Activated T-helper 2 cell treated with anti-CD3 and anti-CD28 coated beads, Interferon-gamma antibody, Interleukin-2, Interleukin-4, amounts not matched to agents 10 μg/mL and 5 μg/mL and 100 μg/mL, durations not matched to agents 14 hours and 24 hours and 36 hours (primary cell): ENCODE results near the gene ANXA2. TPM values are rescaled to one million over a fixed set of nuclear protein-coding genes. Genes with fewer than 3 reads are reported as not detected.
"Not testable (repeated sequence)": the region's sequence is repeated elsewhere in the genome, so short reads cannot be mapped to it uniquely, and the experiment has no call there.

Experiments
- DNase-seq: peaks from one replicate; pipeline ENCODE4 v3.0.0; 2021; ENCODE audit warnings: low spot score
- H3K27ac Mint-ChIP-seq: one replicate; pipeline ENCODE4 v1.8.0; 2021; ENCODE audit warnings: mixed read lengths
- H3K27me3 Mint-ChIP-seq: one replicate; pipeline ENCODE4 v1.8.0; 2021; ENCODE audit warnings: low read depth, mixed read lengths
- H3K36me3 Mint-ChIP-seq: one replicate; pipeline ENCODE4 v1.8.0; 2021; ENCODE audit warnings: low read depth, mixed read lengths
- H3K4me1 Mint-ChIP-seq: one replicate; pipeline ENCODE4 v1.8.0; 2021; ENCODE audit warnings: low read depth, mixed read lengths
- H3K4me3 Mint-ChIP-seq: one replicate; pipeline ENCODE4 v1.8.0; 2021; ENCODE audit warnings: low read depth, mild to moderate bottlenecking, moderate library complexity, mixed read lengths
- H3K9me3 Mint-ChIP-seq: one replicate; pipeline ENCODE4 v1.8.0; 2021; ENCODE audit warnings: mixed read lengths
- intact Hi-C: fragments of 100-400 bp; cut with micrococcal nuclease; formaldehyde crosslinking; loops from one replicate; pipeline ENCODE4 v1.15.1; 2023
- total RNA-seq: library from RNA; stranded (reverse); gene quantifications from 2 replicates; pipeline ENCODE4 v1.2.3, GENCODE V29; 2022

The ANXA2 gene
- total RNA-seq, 1 donor from 2014 or later, result 267 TPM

DNA sequence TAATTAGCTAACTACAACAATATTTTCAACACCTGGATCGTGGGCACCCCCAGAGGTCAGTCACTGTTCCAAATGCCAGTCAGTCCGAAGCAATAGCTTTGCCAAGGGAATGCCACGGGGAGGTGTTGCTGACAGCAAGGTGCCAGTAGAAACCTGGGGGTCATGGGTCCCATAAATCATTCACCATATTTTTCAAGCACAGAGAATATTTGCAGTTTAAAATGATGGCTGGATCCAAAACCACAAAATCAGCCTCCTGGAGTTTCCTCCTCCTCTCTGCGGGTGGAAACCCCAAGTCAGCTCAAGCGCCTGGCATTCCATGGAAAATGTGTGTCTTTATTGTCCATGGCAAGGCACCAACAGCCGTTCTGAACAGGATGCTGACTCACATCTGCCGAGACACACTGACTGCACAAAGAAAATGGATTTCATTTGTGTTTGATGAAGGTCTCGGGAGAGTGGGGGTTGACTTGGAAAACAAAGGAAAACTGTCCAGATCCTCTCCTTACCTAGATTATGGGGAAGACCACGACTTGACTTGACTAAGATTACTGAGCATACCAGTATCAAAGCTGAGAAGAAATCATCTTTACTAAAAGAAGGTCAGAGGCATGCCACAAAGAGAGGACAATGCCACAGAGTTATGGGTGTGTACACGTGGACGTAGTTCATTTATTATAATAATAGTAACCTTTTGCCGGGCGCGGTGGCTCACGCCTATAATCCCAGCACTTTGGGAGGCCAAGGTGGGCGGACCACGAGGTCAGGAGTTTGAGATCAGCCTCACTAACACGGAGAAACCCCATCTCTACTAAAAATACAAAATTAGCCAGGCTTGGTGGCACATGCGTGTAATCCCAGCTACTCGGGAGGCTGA, 26.4 kb downstream of the ANXA2 start:
- no peak overlapping the region for H3K4me3 Mint-ChIP-seq
- H3K9me3 Mint-ChIP-seq, result no peaks in the 10 kb centered on the region
- no peaks in the 10 kb centered on the region for H3K27me3 Mint-ChIP-seq
- peaks cover 65% of the 10 kb centered on the region for H3K36me3 Mint-ChIP-seq
- intact Hi-C loops, result loop anchor here (2.0 kb wide), 1 partner anchor 17 kb away; no protein-coding TSS in a partner anchor
- H3K4me1 Mint-ChIP-seq, result peaks cover 29% of the 10 kb centered on the region
- peak overlapping the region; percentile 93 for H3K27ac Mint-ChIP-seq
- DNase-seq, result no peak

DNA sequence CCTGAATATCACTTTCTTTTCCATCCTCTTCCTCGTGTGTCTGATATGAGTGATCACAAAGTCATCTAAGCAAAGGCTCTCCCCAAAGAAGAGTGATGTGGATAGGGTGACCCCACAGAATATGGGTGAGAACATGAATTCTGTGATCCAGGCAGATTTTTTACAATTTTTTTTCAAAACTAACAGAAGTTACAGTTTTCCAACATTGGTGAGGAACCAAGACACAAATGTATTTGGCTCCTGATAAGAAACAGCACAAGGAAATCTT, 27.0 kb downstream of the ANXA2 start:
- Mint-ChIP-seq H3K9me3 (no peaks in the 10 kb centered on the region), H3K27ac (peak overlapping the region; percentile 52), H3K27me3 (no peaks in the 10 kb centered on the region), H3K4me3 (no peak overlapping the region), H3K36me3 (peaks cover 63% of the 10 kb centered on the region), H3K4me1 (peaks cover 29% of the 10 kb centered on the region)
- intact Hi-C loops, result loop anchor here (2.0 kb wide), 1 partner anchor 18 kb away; no protein-coding TSS in a partner anchor
- DNase-seq, result no peak

DNA sequence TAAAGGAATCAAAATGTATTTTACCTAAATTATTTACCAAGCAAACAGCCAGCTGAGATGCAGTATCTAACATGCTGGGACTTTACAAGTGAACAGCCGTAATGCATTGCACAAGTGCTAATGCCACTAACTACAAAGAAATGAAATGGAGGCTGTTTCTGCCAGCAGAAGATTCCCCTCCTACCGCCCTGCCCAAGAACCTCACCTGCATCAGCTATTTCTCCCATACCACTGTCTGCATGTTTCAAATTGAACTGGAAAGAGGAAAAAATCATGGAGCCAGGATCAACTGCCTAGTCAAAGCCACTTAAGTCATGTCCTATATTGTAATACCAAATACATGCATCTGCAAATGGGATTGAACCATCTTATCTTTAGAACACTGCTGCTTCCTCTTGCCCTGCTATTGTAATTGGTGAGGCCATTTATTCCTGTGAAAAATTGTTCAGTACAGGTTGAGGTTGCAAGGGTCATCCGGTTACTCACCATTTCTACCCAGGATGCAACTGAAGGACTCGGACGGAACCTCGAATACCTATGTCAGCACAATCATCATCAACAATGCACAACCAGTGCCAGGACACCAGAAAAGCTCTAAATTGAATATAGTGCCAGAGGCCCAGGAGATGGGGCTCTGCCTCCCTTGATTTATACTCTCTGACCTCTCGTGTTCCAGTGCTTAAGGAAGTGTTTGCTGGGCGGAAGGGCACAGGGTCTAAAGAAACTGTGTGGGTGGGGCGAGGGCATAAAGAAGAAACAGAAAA, 27.5 kb downstream of the ANXA2 start:
- Mint-ChIP-seq H3K4me1 (peaks cover 28% of the 10 kb centered on the region), H3K9me3 (no peaks in the 10 kb centered on the region), H3K36me3 (peaks cover 61% of the 10 kb centered on the region), H3K27ac (peak overlapping the region; percentile 52), H3K4me3 (no peak overlapping the region), H3K27me3 (no peaks in the 10 kb centered on the region)
- no peak for DNase-seq
- intact Hi-C loops, result loop anchor here (2.0 kb wide), 1 partner anchor 19 kb away; no protein-coding TSS in a partner anchor

DNA sequence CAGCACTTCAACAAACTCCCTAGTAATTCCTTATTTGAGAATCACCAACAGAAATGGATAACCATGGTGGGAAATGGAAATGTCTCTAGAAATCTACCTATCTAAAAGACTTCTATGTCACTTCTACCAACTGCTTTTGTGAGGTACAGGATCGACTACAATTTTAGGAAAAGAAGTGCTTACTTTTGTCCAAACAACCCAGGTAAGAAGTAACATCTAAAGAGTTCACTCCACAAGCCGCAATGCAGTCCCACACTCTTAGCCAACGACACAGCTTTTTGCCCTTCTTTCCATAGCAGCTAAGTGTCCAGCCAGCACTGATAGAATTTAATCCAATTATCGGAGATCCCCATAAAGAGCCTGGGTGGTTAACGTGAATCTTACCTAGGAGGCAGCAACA, 28.1 kb downstream of the ANXA2 start:
- no peak overlapping the region for H3K4me3 Mint-ChIP-seq
- H3K27me3 Mint-ChIP-seq, result no peaks in the 10 kb centered on the region
- intact Hi-C loops, result loop anchor here (2.0 kb wide), 1 partner anchor 19 kb away; no protein-coding TSS in a partner anchor
- no peak overlapping the region for H3K27ac Mint-ChIP-seq
- peaks cover 28% of the 10 kb centered on the region for H3K4me1 Mint-ChIP-seq
- peaks cover 59% of the 10 kb centered on the region for H3K36me3 Mint-ChIP-seq
- no peaks in the 10 kb centered on the region for H3K9me3 Mint-ChIP-seq
- no peak for DNase-seq

DNA sequence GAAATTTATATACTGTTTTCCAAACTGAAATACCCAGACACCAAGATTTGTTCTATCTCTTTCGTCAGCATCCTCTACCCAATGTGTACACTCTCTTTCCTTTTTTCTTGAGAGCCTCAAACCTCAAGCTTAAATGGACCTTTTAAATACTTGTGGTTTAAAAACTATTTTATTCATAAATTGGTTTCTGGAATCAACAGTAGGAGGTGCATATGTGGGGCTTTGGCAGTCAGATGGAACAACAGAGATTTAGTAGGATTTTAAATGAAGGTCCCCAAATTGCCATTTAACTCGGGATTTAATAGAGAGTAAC, 33.2 kb downstream of the ANXA2 start:
- peaks cover 67% of the 10 kb centered on the region for H3K36me3 Mint-ChIP-seq
- H3K27ac Mint-ChIP-seq, result no peak overlapping the region
- no peaks in the 10 kb centered on the region for H3K9me3 Mint-ChIP-seq
- intact Hi-C loops, result no loop called here
- no peak for DNase-seq
- no peak overlapping the region for H3K4me3 Mint-ChIP-seq
- H3K27me3 Mint-ChIP-seq, result no peaks in the 10 kb centered on the region
- peaks cover 28% of the 10 kb centered on the region for H3K4me1 Mint-ChIP-seq

DNA sequence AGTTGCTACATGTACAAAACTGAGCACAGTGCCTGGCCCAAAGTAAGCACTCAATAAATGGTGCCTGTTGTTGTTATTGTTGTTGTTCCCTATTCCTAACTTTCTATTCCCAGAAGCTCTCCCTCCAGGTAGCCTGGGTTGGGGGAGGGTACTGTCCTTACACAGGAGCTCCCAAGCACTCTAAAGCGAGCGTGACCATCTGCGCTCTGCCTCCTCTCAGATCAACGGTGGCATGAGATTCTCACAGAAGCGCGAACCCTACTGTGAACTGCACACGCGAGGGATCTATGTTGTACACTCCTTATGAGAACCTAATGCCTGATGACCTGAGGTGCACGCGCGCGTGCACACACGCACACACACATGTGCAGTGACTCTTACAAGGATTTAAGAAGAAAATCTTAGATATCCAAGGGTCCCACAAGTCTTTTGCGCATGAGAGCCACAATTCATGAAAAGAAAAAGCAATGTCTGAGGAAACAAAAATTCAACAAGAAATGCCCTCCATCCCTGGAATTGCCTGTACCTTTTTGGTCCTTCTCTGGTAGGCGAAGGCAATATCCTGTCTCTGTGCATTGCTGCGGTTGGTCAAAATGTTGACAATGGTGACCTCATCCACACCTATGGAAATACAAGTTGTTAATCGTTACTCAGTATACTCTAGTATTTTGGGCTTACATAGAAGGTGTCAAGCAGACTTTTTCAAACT, 33.7 kb downstream of the ANXA2 start:
- Mint-ChIP-seq H3K4me1 (peaks cover 28% of the 10 kb centered on the region), H3K27me3 (no peaks in the 10 kb centered on the region), H3K36me3 (peaks cover 67% of the 10 kb centered on the region), H3K4me3 (no peak overlapping the region), H3K9me3 (no peaks in the 10 kb centered on the region), H3K27ac (no peak overlapping the region)
- DNase-seq, result no peak
- intact Hi-C loops, result loop anchor here (2.0 kb wide), 3 partner anchors 25 to 219 kb away; partner anchors contain the start of gene ICE2

DNA sequence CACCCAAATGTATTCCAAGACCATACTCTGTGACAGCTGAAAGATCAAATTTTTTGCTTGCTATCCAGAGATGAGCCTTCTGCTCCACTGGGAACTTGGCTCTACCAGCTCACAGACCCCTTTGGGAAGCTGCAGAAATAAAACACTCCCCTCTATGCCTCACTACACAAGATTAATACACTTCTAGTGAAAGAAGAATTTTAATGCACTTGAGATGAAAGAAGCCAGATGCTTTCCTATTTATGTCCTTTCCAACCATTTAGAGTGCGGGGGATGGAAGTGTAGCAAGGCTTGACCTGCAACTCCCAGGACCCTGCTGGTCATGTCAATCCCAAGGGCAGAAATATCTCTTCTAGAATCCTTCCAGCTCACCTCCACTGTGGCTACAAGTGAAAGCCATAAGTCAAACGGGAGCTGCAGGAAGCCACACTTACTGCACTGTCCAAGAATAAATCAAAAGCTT, 34.7 kb downstream of the ANXA2 start:
- peak overlapping the region; percentile 75 for H3K27ac Mint-ChIP-seq
- peaks cover 70% of the 10 kb centered on the region for H3K36me3 Mint-ChIP-seq
- no peak overlapping the region for H3K4me3 Mint-ChIP-seq
- no peak for DNase-seq
- H3K27me3 Mint-ChIP-seq, result no peaks in the 10 kb centered on the region
- no peaks in the 10 kb centered on the region for H3K9me3 Mint-ChIP-seq
- intact Hi-C loops, result loop anchor here (2.0 kb wide), 3 partner anchors 26 to 220 kb away; partner anchors contain the start of gene ICE2
- H3K4me1 Mint-ChIP-seq, result peaks cover 28% of the 10 kb centered on the region

DNA sequence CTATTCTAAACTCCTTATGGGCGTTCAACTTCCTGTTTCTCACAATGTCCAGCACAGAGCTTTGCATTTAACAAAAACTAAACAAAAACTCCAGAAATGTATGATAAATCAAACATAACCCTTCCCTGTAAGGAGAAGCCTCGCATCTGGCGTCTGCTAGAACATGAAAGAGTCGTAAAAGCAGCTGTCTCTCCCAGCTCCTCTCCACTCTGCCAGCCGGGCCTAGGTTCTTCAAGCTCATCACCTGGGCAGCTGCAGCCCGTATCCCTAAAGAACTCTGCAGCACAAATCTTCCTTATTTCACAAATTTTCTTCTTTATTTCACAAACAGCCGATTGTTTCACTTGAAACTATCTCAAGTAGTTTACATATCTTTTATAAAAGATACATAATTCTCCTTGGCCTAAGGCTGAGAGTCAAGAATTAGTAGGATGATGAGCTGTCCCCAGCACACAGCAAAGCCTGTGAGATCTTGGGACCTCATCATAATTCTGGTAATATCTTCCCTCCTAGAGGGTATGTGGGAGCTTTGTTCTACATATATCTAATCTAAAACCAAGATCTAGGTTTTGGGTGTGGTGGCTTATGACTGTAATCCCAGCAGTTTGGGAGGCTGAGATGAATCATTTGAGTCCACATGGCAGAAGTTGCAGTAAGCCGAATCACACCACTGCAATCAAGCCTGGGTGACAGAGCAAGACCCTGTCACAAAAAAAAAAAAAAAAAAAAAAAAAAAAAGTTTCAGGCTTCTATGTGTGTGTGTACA, 35.3 kb downstream of the ANXA2 start:
- Mint-ChIP-seq H3K4me3 (peak overlapping the region; percentile 18), H3K27ac (peak overlapping the region; percentile 75), H3K4me1 (peaks cover 28% of the 10 kb centered on the region), H3K27me3 (no peaks in the 10 kb centered on the region), H3K9me3 (no peaks in the 10 kb centered on the region), H3K36me3 (peaks cover 72% of the 10 kb centered on the region)
- peak; percentile 52 for DNase-seq
- intact Hi-C loops, result loop anchor here (2.0 kb wide), 3 partner anchors 26 to 220 kb away; partner anchors contain the start of gene ICE2

DNA sequence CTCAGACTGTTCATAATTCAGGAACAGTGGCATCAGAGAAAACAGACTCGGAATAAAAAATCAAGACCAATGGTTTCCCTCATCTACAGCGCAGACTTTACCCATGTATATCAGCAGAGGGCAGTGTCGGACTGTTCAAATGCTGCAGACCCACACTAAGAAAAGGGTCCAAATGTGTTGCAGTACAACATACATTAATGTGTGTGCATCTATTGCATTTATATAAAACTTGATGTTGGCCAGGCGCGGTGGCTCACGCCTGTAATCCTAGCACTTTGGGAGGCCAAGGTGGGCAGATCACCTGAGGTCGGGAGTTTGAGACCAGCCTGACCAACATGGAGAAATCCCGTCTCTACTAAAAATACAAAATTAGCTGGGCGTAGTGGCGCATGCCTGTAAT, 38.0 kb downstream of the ANXA2 start:
- H3K27me3 Mint-ChIP-seq, H3K4me3 Mint-ChIP-seq, H3K27ac Mint-ChIP-seq, H3K9me3 Mint-ChIP-seq: not testable (repeated sequence)
- Mint-ChIP-seq H3K4me1 (peaks cover 28% of the 10 kb centered on the region), H3K36me3 (peaks cover 89% of the 10 kb centered on the region)
- intact Hi-C loops, result loop anchor here (1.0 to 10.0 kb wide), 3 partner anchors 85 to 555 kb away; no protein-coding TSS in a partner anchor
- peak; percentile 21 for DNase-seq

DNA sequence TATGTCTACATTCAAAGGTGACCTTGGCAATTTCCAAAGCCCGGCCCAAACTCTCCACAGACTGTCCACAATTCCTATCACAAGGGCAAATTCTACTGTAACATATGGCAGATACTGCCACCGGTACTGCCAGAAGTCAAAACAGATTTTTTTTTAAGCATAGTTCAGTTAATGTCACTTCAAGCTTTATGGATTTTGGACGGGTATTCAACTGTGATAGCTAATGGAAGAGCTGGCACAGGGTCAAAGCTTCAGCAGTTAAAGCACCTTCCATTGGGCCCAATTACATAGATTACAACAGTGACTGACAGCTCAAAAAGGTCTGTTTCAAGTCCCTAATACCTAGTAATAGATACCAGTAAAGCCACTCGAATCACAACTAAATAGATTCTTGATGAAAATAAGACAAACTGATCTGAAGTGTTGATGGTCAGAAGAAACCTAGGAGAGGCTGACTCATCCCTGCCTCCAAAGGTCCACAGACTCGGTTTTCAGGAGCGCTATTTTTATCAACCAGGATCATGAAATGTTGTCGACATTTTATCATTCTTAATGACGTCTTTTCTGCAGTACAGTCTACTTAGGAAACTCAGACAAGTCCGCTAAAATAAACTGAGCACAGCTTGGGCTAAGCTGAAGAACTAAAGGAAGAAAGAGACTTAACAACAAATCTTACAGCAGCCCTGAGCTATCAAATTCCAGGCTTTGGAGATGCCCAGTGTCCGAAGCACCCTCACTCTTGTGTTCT, 38.7 kb downstream of the ANXA2 start:
- Mint-ChIP-seq H3K4me1 (peaks cover 26% of the 10 kb centered on the region), H3K4me3 (no peak overlapping the region), H3K27ac (no peak overlapping the region), H3K27me3 (no peaks in the 10 kb centered on the region), H3K36me3 (peaks cover 89% of the 10 kb centered on the region), H3K9me3 (no peaks in the 10 kb centered on the region)
- intact Hi-C loops, result loop anchor here (1.0 to 10.0 kb wide), 3 partner anchors 86 to 556 kb away; no protein-coding TSS in a partner anchor
- no peak for DNase-seq

DNA sequence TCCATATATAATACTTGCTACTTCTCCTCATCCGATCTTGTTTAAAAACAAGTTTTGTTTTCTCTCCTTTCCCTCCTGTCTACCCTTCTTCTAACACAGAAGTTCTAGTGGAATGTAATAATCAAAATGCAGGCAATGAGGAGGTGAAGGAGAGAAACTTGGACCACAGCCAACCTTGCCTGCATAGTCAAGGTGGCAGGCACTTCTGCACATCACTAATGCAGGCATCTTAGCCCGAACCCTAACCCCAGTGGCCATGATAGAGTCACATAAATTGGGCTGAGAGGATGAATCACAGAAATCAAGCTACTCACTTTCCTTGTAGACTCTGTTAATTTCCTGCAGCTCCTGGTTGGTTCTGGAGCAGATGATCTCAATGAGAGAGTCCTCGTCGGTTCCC, 41.0 kb downstream of the ANXA2 start:
- intact Hi-C loops, result loop anchor here (10.0 kb wide), 1 partner anchor 558 kb away; no protein-coding TSS in a partner anchor
- peaks cover 4% of the 10 kb centered on the region for H3K9me3 Mint-ChIP-seq
- no peaks in the 10 kb centered on the region for H3K27me3 Mint-ChIP-seq
- DNase-seq, result no peak
- H3K4me1 Mint-ChIP-seq, result peaks cover 7% of the 10 kb centered on the region
- H3K27ac Mint-ChIP-seq, result no peak overlapping the region
- no peak overlapping the region for H3K4me3 Mint-ChIP-seq
- H3K36me3 Mint-ChIP-seq, result peaks cover 92% of the 10 kb centered on the region
